ENCODE results near the gene EHD1.

Gene EHD1

GRCh38 chr11:64890522-64890939, 12.1 kb upstream of the EHD1 start:
- no peak for DNase-seq (ENCODE audit: low read depth)

DNA sequence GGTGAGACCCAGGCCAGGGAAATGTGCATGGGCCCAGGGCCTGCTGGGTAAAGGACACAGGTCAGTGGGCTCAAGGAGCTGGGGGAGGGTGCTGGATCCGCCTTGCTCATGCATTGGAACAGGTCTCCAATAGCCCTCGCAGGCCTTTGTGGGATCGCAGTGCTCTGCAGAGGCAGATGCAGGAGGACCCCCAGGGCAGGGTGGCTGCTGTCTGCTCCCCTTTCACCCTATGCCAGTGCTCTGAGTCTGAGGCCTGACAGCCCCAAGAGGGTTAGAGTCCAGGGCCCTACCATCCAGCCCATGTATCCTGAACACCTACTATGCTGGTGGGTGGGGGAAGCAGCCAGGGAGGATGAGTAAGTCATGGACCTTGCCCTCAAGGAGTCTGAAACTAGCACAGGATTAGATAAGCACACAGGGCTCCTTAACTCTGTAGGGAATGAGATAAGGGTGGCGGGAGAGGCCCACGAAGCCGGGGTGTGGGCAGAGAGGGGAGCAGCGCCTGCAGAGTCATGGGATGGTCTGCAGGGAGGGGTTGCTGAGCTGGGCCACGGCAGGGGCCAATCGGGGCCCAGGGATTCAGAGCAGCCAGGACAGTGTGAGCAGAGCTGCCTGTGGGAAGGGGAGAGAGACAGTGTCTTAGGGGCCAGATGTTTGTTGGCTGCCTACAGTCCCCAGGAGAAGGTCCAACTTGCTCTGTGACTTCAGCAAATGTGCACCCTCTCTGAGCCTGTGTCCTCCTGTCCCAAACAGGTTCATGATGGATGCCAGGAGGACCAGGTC, 10.5 kb upstream of the EHD1 start:
- no peak for DNase-seq (ENCODE audit: low read depth)

DNA sequence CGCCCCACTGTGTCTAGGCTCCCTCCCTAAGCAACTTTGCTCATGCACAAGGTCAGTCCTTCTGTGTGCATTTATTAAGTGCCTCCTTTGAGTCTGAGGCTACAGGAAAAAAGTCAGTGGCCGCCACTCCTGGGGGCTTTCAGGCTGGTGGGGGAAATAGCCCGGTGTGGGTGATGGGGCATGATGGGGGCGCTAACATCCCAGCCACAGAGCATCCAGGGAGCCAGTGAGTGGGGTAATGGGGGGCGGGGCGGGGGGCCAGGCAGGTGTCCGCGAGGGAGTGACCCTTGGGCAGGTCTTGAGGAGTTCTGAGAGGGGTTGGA, 9.9 kb upstream of the EHD1 start:
- no peak for DNase-seq (ENCODE audit: low read depth)

DNA sequence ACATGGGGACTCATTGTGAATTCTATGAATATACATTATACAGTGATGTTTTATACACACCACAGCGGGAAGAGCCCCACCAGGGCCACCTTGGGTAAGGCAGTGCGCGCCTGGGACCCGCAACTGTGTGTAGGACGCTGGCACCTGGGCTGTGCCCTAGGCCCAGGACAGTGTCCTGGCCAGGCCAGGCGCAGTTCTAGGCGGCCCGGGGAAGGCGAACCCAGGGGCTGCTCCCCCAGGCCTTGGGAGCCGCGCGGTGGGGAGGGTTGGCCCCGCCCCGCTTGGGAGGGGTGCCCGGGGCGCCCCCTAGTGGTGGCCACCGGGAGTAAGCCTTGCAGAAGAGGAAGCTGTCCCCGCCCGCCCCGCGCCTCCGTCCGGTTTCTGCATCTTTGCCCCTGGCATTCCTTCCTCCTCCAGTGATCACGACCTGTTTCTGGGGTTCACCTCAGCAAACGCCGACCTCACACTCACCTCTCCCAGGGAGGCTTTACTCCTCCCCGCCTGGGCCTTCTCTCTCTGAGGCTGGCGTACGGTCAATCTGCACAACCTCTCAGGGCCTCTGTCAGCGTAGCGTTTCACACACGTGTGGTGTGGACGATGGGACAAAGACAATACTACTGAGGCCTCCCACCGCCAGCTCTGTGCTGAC, 9.5 kb upstream of the EHD1 start:
- no peak for DNase-seq (ENCODE audit: low read depth)

DNA sequence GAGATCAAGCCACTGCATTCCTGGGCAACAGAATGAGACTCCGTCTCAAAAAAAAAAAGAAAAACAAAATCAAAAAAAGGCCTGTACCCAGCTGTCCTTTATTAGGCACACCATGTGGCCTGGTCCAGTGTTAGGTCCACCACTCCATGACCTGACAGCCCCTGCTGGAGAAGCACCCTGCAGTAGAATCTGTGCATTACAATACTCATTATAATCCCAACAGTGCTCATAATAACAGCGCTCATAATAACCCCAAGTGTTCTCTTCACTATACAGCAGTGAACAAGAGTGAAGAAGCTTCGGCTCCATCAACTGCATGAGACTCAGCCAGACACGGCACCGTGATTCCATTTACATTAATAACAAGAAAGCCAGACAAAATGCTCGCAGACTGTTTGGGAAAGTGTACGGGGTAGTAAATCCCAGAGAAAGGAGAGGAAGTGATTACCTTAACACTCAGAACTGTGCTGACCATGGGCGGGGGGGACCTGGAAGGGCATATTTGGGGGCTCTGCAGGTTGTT, 8.9 kb upstream of the EHD1 start:
- DNase-seq (ENCODE audit: low read depth) = no peak

GRCh38 chr11:64885367-64886286, 7.2 kb upstream of the EHD1 start:
- peak; percentile 71 for DNase-seq (ENCODE audit: low read depth)

GRCh38 chr11:64884019-64884418, 5.6 kb upstream of the EHD1 start:
- DNase-seq (ENCODE audit: low read depth) = no peak

- DNase-seq (ENCODE audit: low read depth) = no peak
Measured at GRCh38 chr11:64883575-64883974, 5.2 kb upstream of the EHD1 start.

GRCh38 chr11:64882243-64882642, 3.8 kb upstream of the EHD1 start:
- DNase-seq (ENCODE audit: low read depth) = no peak

DNA sequence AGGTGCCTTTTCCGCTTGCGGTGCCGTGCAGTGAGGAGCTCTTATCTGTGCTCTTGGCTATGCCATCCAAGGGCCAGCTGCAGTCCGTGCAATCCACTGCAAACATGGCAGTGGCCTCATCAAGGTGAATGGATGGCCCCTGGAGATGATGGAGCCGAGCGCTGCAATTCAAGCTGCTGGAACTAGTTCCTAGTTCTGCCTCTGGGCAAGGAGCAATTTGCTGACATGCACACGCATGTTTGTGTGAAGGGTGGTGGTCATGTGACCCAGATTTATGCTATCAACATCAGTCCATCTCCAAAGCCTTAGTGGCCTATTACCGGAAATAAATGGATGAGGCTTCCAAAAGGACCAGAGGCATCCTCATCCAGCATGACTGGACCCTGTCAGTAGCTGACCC, 3.1 kb upstream of the EHD1 start:
- no peak for DNase-seq (ENCODE audit: low read depth)

GRCh38 chr11:64880240-64881001, 2.0 kb upstream of the EHD1 start:
- no peak for DNase-seq (ENCODE audit: low read depth)

DNA sequence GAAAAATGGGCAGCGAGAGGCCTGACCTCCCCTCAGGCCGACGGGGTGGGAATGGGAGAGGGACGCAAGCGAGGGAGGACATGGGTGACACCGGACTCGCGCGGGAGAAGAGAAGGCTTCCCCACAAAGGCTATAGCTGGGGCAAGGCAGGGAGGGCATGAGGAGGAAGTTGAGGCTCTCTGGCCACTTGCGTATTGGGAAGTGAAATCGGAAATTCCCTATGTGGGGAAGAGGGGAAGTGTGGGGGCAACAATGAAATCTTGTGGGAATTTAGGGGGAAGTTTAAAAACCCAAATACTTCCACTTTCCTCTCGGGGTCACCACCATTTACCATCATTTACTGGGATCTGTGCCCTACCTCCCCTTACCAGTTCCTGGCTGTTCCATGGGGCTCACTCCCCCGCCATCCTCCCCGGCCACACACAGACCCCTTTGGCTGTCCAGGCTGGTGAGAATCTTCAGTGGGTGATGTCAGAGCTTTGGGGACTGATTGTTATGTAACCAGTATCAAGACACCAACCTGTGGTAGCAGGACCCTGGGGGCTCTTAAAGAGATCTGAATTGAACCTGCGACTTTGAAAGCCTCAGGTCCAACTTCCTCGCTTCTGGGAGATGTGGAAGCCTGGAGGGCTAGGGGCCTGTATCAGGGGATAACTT, 951 bp upstream of the EHD1 start:
- no peak for DNase-seq (ENCODE audit: low read depth)

DNA sequence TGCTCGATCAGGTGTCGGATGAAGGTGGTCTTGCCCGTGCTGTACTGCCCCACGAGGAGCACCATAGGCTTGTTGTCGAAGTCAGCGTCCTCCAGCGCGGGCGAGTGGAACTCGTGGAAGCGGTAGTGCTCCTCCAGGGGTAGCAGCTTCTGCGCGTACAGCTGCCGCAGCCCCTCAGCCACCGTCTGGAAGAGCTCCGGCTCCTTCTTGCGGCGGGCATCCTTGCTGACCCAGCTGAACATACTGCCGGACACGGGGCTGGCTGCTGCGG, 263 bp downstream of the EHD1 start:
- DNase-seq (ENCODE audit: low read depth) = no peak

DNA sequence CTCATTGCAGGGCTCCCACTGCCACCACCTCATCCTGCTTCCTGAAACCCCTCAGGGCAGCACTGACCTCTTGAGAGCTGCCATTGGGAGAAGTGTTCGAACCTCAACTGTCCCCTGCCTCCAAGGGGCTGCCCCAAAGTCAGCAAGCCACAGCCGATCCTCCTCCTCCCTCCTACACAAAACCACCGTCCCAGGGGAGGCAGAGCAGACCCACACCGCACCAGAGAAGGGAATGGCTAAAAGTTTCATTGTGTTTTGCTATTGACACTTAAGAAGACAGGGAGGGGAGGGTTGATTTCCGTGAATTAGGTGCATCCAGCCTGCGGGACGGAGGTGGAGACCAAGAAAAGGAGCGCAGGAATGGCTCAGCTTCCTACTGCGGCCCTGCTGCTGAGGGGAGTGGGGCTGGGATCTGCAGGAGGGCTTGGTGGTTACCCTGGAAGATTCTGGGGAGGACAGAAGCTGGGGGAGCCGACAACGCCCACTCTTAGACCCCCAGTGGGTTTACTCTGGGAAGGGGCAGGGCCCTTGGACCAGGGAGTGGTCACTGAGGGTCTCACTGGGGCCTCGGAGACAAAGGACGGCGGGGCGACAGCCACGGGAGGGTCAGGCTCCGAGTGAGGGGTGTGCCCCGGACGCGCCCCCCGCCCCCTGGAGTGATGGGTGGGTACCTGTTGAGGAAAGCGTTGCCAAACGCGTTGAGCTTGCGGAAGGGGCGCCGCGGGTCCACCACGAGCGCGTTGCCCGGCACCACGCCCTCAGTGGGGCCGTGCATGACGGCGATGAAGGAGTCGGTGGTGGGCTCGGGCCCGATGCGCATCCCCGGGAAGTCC, 815 bp downstream of the EHD1 start:
- no peak for DNase-seq (ENCODE audit: low read depth)

DNA sequence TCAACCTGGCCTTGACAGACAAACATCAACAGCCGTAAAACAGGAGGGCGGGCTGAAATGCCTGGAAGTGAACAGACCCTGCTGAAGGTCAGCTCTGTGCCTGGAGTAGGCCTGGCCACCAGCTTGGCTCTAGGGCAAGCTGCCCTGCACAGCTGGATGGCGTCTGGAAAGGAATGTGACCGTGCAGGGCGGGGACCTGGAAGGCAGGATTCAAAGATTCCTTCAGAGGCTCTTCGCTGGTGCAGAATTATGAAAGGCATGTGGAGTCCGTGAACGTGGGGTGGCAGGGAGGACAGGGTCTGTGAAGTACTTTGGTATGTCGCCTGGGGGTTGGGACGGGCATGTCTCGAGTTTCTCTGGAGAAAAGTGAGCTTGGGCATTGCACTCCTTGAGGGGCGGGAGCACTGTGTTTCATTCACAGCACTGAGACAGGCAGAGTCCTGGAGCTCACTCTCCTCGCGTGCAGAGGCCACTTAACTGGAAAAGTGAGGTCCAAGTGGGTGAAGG, 1.5 kb downstream of the EHD1 start:
- no peak for DNase-seq (ENCODE audit: low read depth)

- DNase-seq (ENCODE audit: low read depth) = no peak
Measured at GRCh38 chr11:64876229-64876750, 2.1 kb downstream of the EHD1 start.

- DNase-seq (ENCODE audit: low read depth) = no peak
Measured at GRCh38 chr11:64875369-64876228, 2.8 kb downstream of the EHD1 start.

DNA sequence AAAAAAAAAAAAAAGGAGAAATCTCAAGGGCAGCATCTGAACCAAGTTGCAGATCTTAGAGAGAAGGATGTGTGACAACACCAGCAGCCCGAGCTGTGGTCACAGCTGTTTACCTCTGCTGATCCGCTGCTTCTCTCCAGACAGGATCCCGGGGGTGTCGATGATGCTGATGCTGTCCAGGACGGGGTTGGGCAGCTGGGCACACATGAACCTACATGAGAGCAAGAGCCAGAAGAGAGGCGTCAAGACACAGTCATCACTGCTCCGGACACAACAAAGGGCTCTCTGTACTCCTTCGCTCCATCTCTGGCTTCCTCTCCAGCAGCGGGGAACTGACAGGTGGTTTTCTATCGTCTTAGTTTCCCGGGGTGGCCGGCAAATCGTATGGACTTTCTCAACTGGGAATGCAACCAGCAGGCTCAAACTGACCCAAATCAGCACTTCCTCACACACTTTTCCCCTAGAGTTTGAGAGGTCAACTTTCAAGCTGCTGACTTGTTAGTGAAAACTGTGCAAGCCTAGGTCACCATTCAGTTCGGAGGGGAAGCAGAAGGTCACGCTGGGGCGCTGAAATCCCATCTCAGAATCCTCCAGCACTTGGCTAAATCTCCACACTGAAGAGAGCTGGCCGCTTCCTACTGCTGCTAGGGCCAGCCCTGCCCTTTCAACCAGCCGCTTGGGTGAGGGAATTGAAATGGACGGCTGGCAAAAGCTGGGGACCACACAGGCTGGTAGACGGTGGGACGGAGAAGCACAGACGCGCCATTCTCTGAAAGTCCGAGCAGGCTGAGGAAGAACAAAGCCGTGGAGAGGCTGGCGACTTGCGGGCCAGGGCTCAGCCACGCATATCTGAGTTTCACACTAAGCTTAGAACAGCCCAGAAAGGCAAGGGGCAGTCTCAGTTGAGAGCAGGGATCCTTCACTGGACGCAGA, 3.8 kb downstream of the EHD1 start:
- no peak for DNase-seq (ENCODE audit: low read depth)
